SK-N-DZ (cell line): ENCODE data around the gene TMPRSS13. TPM values are rescaled to one million over a fixed set of nuclear protein-coding genes. Genes with fewer than 3 reads are reported as not detected.
"Not testable (repeated sequence)": the region's sequence is repeated elsewhere in the genome, so short reads cannot be mapped to it uniquely, and the experiment has no call there.

Experiments used
- DNase-seq: peaks from one replicate; pipeline ENCODE4 v3.0.0-alpha.2; 2015; ENCODE audit warnings: low spot score
- polyA plus RNA-seq, 2 experiments: library from polyadenylated mRNA; depleted of rRNA; stranded (reverse); fragments of >200 nt; gene quantifications; 2 replicates each; pipeline ENCODE4 v1.2.3, GENCODE V29; 2014

The TMPRSS13 gene
- not detected in 2 replicates for polyA plus RNA-seq (2014; cell fraction: cytosol; rRNA removed)
- polyA plus RNA-seq (2014; cell fraction: nucleus; rRNA removed): not detected in 2 replicates

- no peak for DNase-seq
Observed at GRCh38 chr11:117929142-117929915, at the start of gene TMPRSS13. TMPRSS13 (minus strand) TSS chr11:117929402; CDS start chr11:117929307, 95 bp downstream.

DNA sequence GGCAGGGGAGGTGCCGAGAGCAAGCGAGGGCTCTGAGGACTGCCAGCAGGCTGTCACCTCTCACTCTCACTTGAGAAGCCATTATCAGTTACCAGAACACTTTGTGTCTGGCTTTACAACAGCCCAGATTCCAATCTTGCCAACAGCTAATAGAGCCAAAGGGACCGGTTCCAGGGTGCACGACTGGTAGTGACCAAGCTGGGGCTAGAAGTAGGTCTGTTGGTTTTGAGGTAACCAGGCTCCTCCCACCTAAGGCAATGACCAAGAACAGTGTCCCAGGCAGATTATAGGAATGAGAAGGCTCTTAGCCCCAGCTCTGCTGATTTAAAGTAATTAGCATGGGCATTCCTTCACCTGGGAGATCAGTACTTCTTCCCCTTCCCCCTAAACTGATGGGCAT is 49.8 kb upstream of the TMPRSS13 start:
- no peak for DNase-seq

- not testable (repeated sequence) for DNase-seq
Observed at GRCh38 chr11:117978291-117978910, 49.2 kb upstream of the TMPRSS13 start.

DNA sequence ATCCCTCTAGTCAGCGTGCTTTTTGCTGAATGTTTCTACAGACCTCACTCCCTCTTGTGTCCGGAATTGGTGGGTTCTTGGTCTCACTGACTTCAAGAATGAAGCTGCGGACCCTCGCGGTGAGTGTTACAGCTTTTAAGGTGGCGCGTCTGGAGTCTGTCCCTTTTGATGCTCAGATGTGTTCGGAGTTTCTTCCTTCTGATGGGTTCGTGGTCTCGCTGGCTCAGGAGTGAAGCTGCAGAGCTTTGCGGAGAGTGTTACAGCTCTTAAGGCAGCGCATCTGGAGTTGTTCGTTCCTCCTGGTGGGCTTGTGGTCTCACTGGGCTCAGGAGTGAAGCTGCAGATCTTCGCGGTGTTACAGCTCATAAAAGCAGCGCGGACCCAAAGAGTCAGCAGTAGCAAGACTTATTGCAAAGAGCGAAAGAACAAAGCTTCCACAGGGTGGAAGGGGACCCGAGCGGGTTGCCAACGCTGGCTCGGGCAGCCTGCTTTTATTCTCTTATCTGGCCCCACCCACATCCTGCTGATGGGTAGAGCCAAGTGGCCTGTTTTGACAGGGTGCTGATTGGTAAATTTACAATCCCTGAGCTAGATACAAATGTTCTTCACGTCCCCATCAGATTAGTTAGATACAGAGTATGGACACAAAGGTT is 48.5 kb upstream of the TMPRSS13 start:
- not testable (repeated sequence) for DNase-seq

DNA sequence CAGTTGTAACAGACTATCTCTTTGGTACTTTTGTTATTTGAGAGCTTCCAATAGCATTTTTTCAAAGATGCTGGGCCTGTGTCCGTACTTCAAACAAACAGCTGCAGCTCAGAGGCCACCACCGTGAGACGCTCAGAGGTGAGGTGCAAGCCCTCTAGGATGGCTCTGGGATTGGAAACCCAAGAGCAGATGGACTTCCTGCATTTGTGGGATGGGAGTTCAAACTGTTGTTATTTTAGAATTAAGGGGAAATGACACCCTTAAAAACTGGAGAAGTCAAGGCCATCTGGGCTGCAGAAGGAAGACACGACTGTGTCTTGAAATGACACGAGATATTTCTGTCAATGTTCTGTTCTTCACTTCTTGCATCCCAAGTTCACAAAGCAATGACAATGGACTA is 47.8 kb upstream of the TMPRSS13 start:
- no peak for DNase-seq

- DNase-seq: no peak
Observed at GRCh38 chr11:117976445-117976844, 47.2 kb upstream of the TMPRSS13 start.

DNA sequence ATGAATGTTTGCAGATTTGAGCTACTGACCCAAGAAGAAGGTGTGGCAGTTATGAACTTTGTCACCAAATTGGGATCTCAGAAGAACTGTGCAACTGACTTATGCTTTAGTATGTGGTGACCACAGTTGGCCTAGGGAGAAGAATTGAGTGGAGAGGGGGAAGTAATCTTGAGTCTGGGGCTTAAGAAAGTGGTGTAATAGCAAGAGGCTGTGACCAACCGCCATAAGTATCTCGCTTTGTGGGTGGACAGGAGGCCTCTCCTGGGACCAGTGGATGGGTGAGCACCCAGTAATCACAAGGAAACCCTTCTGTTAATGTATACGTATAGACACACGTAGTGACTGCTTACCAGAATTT is 44.3 kb upstream of the TMPRSS13 start:
- DNase-seq: no peak

DNA sequence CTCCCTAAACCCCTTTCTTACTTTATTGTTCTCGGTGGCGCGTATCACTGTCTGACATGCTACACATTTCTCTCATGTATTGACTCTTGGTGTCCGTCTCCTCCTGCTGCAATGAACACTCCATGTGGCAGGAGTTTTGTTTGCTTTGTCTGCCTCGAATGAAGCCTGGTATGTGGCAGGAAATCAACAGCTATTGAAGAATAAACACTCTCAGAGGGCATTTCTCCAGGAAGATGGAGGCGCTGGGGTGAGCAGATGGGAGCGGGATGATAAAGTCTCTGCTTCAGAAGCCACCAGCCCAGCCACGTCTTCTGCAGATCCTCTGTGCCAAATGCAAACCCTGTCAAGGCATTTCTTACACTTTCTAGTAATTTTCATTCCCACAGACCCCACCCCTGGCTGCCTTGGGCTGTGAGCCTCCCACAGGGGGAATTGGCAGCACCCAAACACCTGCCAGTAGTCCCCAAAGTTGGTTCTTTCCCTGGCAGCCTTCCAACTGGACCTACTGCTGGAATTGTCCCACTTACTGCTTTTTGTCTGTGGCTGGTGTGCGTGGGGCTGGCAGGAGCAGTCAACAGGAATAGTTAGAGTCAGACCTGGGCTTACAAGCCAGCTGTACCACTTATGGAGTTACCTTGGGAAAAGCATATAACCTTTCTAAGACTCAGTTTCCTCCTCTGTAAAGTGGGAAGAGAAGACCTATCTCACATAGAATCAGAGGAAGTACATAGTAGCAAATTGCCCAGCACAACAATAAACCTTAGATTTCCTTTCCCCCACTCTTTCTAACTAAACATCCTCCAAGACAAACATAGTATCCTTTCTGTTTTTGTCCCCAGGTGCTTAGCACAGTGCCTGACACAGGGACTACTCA is 43.7 kb upstream of the TMPRSS13 start:
- DNase-seq: no peak

DNA sequence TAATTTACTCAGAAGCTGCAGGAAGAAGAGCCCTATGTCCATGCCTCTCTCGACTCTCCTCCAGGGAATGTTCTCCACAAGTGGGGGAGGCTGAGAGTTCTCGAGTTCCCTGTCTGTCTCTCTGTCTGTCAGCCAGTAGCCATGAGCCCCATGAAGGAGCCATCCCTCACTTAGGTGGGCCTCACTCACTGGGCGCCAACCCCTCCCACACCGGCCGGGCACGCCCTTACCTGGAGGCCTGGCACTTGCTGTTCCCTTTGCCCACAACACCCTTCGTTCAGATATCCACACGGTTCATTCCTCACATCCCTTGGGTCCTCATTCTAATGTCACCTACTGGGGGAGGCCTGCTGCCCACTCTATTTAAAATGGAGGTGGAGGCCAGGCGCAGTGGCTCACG is 42.8 kb upstream of the TMPRSS13 start:
- no peak for DNase-seq

GRCh38 chr11:117970400-117971024 is 41.3 kb upstream of the TMPRSS13 start:
- DNase-seq: no peak

DNA sequence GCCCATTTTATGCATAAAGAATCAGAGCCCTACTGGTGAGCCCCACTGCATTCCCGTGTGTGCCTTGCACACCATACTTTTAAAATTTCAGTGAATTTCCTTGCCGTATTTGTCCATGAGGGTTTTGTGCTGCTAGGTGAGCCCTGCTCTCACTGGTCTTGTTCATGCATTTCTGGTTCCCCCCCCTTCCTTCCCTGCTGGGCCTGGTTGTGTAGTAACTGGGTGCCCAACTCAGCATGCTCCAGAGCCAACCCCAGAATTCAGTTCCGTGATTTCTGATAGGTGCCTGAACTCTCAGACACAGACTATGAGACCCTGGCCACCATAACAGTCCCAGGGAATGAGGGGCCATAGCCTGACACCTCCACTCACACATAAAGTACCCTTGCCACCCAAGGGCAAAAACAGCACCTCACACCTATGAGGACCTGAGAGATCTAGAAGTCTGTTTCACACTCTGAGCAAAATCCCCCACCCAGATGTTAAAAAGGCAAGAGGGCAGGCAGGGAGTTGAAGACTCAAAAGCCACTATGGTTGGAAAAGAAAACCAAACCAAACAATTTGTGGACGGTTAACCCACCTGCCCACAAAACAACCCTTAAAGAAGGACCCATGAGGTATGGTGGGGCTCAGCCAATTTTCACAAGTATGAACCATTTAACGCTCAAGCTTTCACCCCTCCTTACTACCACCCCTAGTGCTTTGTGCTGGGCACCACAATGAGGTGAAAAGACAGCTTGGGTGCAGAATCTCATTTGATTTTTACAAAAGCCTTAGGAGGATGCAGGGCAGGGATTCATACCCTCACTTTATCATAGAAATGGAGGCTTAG is 40.2 kb upstream of the TMPRSS13 start:
- DNase-seq: no peak

DNA sequence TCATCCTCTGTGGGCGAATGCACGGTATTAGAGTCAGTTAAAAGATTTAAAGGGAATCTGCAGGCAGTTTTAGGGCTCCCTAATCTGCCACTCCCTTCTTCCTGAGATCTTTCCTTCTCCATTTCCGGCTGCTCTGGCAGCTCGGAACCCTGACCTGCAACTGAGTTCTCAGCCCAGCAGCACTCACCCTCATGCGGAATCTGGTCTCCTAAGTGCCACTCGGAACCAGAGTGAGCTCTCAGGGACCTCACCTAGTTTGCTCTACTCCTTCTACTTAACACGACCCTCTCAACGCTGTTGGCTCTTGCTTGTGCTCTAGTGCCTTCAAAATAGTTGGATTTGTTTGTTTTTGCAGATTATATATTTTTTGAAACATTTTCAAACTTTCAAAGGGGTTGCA is 37.7 kb upstream of the TMPRSS13 start:
- DNase-seq: no peak

- no peak for DNase-seq
Observed at GRCh38 chr11:117962826-117963225, 33.6 kb upstream of the TMPRSS13 start.

GRCh38 chr11:117961896-117962295 is 32.7 kb upstream of the TMPRSS13 start:
- DNase-seq: no peak

DNA sequence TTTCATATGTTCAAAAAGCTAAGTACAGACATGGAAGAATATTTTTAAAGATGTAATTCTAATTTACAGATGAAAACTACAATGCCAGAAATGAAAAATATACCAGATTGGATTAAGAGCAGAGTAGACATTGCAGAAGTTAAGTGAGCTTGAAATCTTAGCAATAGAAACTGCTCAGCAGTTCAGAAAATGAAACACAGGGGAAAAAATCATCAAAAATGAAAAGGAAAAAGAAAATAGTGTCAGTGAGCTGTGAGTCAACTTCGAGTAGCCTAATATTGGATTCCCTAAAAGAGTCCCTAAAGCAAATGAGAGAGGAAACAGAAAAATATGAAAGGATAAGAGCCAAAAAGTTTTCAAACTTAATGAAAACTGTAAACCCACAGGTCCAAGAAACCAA is 31.2 kb upstream of the TMPRSS13 start:
- DNase-seq: no peak

DNA sequence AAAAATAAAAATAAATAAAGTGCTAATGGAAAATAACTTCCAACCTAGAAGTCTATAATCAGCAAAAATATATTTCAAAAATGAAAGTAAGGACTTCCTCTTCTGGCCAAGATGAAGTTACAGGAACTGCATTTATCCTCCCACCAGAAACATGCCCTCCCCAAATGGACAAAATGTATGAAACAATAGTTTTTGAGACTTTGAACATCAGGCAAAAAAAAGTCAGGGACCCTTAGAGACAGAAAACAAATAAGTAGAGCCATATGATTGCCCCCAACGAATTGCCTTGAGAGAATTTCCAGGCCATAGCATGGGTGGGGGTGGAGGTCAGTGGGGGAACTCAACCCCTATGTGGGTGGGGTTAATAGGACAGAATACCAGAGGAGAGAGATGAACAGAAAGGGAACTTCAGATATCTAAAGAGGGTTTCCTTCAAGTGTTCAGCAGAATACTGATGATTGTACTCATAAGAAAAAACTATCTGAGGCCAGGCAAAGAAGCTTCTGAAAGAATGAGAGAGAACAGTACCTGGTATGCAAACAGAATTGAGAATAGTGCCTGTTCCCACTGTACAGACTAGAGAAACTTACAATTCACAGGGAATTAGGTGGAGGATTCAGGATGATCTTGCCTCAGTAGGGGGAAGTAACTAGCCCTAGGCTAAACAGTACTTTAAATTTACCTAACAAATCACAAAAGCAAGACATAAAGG is 30.4 kb upstream of the TMPRSS13 start:
- DNase-seq: no peak

- DNase-seq: no peak
Observed at GRCh38 chr11:117958949-117959348, 29.7 kb upstream of the TMPRSS13 start.

DNA sequence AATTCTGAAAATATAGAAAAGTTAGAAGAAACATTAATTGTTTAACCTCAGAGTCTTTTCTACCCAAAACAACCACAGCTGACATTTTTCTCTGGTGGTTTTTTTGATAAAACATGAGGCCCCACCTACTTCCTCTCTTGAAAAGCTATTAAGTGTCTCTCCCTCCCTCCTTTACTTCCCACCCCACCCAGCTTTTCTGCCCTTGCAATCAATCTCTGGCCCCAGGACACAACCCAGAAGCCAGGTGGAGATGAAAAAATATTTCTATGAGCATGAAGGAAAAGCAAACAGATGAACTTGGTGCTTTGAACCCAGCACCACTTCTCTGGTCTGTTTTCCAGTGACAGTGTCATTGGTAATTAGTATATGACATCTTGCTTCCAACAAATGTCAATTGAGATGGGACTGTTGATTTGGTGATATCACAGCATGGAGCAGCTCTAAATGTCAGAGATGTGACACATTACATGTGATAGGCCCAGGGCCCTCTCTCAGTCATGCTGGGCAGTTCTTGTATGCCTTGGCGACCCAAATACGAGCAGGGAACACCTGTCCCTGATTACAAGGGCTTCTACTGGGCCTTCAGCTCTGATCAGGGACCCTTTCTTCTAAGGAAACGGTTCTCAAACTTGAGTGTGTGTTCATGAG is 23.9 kb upstream of the TMPRSS13 start:
- DNase-seq: no peak
